Measurements from ENCODE around the gene PLAGL2.
"Not testable (repeated sequence)": the region's sequence is repeated elsewhere in the genome, so short reads cannot be mapped to it uniquely, and the experiment has no call there.

Gene PLAGL2

DNA sequence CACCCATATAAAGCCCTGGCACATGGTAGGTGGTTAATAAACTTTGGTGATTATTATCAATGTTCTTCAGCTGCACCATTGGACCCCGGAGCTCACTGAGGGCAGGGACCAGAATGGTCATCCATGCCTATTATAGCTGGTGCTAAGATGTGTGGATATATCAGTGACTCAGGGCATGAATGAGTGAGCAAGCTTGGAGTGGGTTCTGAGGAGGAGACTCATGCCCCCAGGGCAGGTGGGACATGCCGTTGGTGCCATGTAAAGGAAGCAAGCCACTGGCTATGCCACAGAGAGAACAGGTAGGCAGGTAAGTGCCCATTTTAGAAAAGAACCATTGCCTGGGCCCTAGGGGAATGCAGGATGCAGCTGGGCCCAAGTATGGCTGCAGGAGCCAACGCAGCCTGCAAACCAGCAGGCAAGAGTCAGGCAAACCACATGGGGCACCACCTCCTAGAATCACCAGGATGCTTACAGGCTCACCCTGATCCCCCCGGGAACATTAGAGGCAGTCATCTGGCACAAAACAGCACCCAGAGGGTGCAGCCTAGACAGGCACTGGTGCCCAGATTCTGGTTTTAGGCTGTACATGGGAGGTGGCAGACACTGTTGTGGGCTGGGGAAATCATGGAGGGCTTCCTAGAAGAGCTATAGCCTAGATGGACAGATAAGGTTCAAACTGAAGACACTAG is 23.5 kb downstream of the PLAGL2 start:
- no peak for DNase-seq (ENCODE audit: low read depth)

DNA sequence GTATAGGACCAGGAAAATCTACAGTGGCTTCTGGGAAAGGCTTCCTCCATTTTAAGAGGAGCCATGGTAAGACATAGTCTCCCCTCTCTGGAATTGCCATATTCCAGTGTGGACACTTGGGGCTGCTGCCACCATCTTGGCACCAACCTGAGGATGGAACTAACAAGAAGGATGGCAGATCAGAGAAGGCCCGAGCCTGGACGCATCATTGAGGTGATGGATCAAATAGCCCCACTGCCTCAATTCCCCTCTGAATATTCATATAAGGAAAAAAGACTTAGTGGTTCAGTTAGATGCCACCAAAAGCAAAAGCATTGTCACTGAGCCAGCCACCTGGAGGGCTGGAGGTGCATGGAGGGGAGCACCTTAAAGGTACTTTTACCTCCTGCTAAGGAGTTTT is 25.9 kb downstream of the PLAGL2 start:
- DNase-seq (ENCODE audit: low read depth): no peak

DNA sequence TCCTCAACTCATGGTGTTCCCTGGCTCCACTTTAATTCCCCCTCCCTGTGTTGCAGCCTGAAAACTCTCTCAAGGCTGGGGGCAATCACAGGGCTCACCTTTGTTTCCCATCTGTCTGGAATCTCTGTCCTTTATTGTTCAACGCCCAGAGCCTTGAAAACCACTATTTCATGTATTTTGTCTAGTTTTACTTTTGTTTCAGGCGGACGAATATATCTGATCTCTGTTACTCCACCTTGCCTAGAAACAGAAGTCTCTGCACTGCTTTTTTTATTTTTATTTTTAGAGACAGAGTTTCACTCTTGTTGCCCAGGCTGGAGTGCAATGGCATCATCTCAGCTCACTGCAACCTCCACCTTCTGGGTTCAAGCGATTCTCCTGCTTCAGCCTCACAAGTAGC is 27.6 kb downstream of the PLAGL2 start:
- no peak for DNase-seq (ENCODE audit: low read depth)

DNA sequence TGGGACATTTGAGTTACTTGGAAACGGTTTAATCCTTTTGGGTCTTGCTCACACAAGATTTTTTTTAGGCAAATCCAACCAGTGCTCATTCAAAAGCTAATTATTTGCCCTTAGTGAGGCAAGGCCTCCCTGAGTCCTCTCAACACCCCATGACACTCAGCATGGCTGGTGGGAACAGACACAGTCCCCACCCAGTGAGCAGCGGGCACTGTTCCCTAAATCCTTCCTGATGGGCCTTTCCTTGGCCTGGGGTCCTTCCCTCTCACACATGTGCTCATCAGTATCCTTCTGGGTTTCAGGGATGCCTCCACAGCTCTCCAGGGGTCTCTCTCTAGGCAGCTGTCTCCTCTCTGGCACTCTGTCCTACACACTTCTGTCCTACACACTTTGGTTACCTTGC is 28.0 kb downstream of the PLAGL2 start:
- no peak for DNase-seq (ENCODE audit: low read depth)

DNA sequence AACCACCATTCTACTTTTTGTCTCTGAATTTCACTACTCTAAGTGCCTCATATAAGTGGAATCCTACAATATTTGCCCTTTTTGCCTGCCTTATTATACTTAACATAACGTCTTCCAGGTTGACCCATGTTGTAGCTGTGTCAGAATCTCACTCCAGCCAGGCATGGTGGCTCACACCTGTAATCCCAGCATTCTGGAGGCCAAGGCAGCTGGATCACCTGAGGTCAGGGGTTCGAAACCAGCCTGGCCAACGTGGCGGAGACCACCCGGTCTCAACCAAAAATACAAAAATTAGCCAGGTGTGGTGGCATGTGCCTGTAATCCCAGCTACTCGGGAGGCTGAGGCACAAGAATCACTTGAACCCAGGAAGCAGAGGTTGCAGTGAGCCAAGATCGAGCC is 29.8 kb downstream of the PLAGL2 start:
- not testable (repeated sequence) for DNase-seq (ENCODE audit: low read depth)

DNA sequence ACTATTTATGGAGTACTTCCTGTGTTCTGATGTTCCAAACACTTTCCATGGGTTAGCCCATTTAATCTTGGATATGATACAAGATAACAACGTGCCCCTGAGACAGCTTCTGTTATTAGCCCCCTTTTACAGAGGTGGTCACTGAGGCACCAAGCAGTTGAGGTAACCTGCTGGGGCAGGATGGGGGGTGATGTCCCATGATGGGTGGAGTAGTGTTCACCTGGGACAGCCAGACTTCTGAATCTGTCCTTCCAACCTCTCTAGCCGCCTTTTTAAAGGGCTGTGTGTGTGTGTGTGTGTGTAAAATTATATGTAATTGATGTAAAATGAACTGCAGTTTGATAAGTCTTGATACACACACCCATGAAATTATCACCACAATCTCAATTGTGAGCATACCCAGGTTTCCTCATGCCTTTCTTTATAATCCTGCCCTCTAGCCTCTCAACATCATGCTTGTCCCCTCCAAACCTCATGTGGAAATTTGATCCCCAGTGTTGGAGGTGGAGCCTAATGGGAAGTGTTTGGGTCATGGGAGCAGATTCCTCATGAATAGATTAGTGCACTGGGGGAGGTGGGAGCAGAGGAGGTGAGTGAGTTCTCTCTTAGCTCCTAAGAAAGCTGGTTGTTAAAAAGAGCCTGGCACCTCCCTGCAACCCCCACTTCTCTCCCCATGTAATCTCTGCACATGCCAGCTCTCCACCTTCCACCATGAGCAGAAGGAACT is 39.2 kb downstream of the PLAGL2 start:
- DNase-seq (ENCODE audit: low read depth): no peak

DNA sequence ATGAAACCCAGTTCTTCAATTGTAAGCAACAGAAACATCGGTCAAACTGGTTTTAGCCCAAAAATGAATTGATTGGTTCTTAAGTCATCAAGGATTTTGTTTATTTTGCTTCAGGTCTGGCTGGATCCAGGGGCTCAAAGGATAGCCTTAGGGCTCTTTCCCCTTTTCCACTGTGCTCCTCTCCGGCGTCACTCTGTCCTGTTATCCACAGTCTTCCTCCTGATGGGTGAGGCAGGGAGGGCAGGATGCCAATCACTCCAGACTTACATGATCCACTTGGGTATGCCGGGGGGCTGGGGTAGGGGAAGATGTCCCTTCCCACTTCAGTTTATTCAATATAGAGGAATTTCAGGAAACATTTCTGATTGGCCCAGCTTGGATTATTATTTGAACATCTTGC is 40.0 kb downstream of the PLAGL2 start:
- no peak for DNase-seq (ENCODE audit: low read depth)

DNA sequence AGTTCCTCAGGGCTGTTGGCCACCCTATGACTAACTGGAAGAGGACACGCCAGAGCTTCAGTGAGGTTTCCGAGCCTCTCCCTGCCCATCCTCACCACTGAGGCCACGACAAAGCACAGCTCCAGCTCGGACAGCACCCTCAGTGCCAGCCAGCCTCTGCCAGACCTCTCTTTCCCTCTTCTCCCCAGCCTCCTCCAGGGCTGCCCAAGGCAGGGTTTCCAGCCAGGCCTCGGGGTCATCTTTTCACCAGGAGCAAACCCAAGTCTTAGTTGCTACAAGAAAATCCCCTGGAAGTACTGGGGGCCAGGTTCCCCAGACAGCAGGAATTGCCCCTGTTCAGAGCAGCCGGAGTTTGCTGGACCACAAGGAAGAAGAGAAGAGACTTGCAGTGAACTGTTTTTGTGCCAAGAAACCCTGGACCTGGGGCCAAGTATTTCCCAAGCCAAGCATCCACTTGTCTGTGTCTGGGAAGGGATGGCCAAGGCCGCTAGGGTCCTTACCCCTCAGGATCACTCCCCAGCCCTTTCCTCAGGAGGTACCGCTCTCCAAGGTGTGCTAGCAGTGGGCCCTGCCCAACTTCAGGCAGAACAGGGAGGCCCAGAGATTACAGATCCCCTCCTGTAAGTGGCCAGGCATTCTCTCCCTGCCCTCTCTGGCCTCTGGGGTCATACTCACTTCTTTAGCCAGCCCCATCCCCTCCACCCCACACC is 41.6 kb downstream of the PLAGL2 start:
- no peak for DNase-seq (ENCODE audit: low read depth)

DNA sequence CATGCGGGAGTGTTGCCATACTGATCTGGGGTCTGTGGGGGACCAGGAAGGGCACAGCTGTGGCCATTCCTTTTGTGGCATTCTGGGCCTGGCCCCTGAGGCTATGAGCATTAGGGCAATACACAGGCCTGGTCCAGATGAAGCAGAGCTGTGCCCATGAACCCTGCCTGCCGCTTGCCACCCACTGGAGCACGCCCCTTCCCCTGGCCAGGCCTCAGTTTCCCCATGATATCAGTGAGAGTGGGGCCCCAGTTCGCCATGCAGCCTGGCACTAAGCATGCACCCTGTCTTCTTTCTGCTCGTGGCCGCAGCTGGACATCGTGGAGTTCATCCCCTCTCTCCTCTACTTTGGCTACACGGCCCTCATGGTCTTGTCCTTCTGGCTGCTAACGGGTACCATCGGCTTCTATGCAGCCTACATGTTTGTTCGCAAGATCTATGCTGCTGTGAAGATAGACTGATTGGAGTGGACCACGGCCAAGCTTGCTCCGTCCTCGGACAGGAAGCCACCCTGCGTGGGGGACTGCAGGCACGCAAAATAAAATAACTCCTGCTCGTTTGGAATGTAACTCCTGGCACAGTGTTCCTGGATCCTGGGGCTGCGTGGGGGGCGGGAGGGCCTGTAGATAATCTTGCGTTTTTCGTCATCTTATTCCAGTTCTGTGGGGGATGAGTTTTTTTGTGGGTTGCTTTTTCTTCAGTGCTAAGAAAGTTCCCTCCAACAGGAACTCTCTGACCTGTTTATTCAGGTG is 42.4 kb downstream of the PLAGL2 start:
- no peak for DNase-seq (ENCODE audit: low read depth)

DNA sequence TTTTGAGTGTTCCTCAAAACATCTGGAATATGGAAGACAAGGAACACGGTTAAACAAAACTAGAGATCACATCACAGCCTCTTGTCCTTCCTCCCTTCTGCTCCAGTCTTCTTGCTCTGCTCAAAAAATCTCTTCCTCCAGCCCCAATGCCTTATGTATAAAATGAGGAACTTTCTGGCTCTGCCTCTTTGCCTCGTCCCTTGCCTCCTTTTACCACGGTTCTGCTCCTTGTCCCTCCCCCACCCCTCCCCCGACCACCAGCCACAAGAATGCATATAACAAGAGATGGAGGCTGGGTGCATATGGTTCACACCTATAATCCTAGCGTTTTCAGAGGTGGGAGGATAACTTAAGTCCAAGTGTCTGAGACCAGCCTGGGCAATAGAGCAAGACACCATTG is 43.6 kb downstream of the PLAGL2 start:
- DNase-seq (ENCODE audit: low read depth): no peak

DNA sequence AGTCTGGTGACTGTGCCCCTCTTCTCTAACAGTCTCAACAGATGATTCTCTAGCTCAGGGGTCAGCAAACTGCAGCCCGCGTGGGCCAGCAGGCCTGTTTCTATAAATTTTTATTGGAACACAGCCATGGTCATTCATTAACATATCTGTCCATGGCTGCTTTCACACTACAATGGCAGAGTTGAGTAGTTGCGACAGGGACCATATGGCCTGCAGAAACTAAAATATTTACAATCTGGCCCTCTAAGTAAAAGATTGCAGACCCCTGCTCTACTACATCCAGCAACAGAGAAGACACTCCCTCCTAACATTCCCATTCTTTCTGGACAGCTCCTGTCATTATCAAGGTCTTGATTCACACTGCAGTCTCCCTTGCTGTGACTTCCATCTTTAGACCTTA is 45.2 kb downstream of the PLAGL2 start:
- no peak for DNase-seq (ENCODE audit: low read depth)

DNA sequence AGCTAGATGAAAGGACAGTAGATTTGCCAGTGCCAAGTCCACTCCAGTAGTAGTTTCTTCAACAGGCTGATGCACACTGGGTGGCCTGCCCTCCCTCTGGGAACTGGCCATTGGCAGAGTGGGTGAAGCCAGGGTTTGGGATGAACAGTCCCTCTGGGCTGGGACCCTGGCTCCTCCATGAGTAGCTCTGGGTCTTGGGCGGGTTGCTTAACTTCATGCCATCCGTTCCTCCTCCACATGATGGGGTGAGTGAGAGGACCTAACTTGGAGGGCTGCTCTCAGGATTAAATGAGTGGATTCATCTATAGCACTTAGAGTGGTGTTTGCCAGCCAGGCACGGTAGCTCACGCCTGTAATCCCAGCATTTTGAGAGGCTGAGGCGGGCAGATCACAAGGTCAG is 47.2 kb downstream of the PLAGL2 start:
- no peak for DNase-seq (ENCODE audit: low read depth)

DNA sequence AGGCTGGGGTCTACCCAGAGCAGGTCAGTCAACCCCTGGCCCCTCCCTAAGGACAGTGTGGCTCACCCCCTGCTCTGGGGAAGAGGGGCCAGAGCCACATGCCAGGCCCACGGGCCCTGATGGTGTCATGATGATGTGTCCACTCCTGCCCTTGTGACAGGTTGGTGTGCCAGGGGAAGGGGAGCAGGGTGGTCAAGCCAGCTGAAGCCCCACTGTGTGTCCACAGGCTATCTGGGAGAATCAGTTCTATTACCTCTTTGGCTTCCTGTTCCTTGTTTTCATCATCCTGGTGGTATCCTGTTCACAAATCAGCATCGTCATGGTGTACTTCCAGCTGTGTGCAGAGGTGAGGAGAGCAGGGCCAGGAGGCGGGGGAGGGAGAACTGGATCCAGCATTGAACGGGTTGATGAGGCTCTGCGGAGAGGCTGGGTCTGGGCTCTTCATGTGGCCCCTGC is 47.7 kb downstream of the PLAGL2 start:
- DNase-seq (ENCODE audit: low read depth): no peak

DNA sequence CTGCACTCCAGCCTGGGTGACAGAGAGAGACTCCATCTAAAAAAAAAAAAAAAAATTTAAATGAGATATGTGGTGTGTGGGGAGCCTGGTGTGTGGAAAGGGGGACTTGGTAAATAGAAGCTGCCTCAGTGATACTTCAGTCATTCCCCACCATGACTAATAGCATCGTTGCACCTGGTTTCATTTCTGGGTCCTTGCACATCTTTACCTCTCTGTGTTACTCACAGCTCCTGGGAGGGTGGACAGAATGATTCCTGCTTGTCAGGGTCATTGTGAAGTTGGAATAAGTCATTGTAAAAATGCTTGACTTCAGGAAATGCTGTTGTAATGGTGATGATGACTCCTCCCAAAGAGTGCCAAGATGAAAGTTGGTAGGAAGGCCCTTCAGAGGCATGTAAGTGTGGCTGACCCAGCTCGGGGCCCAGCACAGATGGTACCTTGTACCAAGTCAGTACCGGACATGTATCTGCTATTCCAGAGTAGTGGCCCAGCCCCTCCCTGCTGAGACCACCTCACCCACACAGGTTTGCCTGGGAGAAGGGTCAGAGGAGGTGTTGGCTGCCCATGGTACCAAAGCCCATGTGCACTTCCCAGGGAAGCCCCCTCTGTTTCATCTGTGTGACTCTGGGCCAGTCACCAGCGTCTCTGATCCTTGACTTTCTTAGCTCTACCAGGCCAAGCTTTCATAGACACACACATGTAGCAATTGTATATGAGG is 48.4 kb downstream of the PLAGL2 start:
- DNase-seq (ENCODE audit: low read depth): no peak

DNA sequence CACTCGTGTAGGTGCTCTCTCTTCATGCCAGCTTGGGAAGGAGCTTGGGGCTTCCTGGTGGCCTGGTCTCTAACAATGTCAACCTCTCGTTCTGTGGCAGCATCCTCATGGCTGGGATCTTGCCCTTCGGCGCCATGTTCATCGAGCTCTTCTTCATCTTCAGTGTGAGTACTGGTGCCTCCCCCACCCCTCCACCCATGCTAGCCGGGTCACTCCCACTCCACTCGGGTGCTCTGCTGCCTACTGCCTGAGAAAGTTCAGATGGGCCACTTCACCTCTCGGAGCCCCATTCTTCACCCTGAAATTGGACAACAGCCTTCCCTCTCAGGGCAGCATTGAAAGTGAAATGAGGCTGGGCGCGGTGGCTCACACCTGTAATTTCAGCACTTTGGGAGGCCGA is 49.2 kb downstream of the PLAGL2 start:
- DNase-seq (ENCODE audit: low read depth): no peak

DNA sequence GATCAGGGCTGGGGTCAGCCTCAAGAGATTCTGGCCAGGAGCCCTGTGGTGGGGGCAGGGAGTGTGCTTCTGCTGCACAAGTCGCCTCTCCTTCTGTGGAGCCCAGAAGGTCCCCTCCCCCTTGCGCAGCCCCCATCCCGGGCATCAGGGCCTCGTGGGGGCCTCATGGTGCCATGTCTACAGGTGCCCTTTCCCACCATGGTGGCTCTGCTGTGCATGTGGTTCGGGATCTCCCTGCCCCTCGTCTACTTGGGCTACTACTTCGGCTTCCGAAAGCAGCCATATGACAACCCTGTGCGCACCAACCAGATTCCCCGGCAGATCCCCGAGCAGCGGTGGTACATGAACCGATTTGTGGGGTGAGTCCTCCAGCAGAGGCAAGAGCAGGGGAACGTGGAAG is 49.9 kb downstream of the PLAGL2 start:
- DNase-seq (ENCODE audit: low read depth): no peak

DNA sequence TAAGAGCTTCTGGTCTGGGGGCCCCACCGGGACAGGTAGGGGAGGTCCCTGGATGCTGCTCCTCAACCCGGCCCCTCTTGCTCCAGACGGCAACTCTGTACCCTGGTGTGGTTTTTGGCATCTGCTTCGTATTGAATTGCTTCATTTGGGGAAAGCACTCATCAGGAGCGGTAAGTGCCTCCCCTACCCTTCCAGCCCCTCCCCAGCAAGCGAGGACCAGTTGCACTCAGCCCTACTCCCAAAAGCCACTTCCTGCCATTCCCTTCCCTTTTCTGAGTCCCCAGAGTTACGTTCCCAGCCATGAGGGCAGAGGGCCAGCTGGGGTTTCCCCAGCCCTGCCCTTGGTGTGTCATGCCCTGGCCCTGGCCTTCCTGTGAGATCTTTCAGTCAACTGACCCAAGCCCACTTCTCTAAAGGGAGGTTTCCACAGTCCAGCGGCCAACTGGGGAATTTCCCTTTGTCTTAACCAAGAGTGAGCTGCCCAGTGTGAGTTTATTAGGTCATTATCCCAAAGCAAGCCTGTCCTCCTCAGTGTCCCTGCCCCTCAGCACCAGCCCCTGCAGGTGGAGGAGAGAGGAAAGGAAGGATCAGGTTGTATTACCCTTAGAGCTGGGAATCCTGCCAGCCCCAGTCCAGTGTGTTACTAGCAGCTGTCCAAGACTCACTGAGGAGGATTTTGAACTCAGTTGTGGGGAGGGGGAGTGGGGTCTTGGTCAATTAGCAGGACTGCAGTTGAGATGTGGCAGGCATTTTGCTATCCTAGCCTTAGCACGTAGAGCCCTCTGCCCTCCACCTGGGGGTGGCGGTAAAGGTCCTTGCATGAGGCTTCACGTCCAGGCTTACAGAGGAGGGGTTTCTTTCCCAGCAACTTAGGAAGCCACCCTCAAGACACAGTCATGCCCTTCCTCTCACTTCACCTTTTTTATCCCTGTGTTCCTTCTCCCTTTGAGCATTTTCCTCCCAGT is 52.2 kb downstream of the PLAGL2 start:
- DNase-seq (ENCODE audit: low read depth): peak; percentile 49

DNA sequence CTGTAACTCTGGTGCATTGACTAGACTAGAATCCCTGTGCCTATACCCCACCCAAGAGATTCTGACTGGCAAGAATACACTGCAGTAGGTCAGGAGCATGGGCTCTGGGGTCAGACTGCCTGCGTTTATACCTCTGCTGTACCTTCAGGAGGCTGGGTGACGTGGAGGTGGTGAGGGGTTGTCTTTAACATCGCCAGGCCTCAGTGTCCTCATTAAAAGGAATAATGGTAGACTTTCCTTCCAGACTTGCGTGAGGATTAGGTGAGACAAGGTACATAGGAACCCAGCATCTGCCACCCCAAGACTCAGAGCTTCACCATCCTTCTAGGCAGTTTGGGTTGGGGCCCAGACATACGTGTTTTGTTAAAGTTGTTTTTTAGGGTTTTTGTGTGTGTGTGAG is 53.8 kb downstream of the PLAGL2 start:
- no peak for DNase-seq (ENCODE audit: low read depth)

DNA sequence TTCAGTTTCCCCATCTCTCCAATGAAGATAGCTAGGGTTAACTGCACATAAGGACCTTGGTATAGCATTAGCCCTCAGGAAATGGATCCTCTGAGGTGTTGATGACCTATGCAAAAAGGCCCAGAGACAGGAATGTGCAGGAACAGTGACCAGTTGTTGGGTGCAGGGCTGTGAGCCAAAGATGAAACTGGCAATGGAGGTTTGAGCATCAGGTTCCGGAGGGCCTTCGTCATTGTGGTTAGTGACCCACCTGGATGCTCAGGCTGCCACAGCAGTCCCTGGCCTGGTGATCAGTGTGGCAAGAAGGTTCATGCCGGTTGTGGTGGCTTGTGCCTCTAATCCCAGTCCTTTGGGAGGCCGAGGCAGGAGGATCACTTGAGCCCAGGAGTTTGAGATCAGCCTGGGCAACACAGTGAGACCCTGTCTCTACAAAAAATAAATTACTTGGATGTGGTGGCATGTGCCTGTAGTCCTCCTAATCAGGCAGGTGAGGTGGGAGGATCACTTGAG is 54.3 kb downstream of the PLAGL2 start:
- DNase-seq (ENCODE audit: low read depth): no peak

DNA sequence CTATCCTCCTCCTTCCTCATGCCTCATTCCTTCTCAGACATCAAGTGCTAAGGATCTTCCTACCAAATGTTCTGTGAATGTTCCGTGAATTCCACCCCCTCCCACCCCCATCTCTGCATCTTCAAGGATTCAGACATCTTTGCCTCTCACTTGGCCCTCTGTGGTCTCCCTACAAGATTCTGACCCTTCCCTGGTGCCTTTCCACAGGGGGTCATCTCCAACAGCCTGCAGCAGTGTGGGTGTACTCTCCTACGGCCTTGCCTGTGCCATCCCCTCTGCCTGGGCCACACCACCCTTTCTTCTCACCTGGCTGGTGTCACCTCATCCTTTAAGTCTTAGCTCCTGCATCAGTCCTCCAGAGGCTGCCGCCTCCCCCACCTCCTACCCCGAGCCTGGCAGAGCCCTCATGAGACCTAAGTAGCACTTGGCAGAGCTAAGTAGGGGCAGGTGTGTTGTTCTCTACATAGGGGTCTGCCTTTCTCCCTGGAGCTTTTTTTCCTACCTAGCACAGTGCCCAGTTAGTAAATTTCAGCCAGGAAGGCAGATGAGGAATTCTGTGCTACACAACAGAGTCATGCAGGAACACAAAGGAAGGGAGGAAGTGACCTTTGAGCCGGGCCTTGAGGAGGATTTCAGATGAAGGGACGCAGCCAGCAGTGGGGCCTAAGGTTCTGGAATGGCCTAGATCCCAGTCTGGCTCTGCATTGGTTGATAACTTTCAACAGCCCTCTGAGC is 55.0 kb downstream of the PLAGL2 start:
- no peak for DNase-seq (ENCODE audit: low read depth)
